AML-193 (cell line): Measurements from ENCODE around the gene SYT6.

ENCODE experiments used
- DNase-seq, 2 experiments: peaks; one replicate each; lab custom pipeline; 2025; lab: John Stamatoyannopoulos, UW

The SYT6 gene

GRCh38 chr1:114153261-114154145 is at the start of gene SYT6:
Gene SYT6 (minus strand): TSS chr1:114153869. CDS start chr1:114153772, 97 bp downstream.
- DNase-seq: no peak

- DNase-seq: no peak
Measured at GRCh38 chr1:114201486-114201885, 47.8 kb upstream of the SYT6 start.

- no peak for DNase-seq
Measured at GRCh38 chr1:114199017-114199594, 45.4 kb upstream of the SYT6 start.

- no peak for DNase-seq
Measured at GRCh38 chr1:114196992-114197907, 43.6 kb upstream of the SYT6 start.

- DNase-seq: no peak
Measured at GRCh38 chr1:114195819-114196218, 42.1 kb upstream of the SYT6 start.

GRCh38 chr1:114192328-114192727 is 38.7 kb upstream of the SYT6 start:
- DNase-seq: no peak

GRCh38 chr1:114189398-114189797 is 35.7 kb upstream of the SYT6 start:
- no peak for DNase-seq

DNA sequence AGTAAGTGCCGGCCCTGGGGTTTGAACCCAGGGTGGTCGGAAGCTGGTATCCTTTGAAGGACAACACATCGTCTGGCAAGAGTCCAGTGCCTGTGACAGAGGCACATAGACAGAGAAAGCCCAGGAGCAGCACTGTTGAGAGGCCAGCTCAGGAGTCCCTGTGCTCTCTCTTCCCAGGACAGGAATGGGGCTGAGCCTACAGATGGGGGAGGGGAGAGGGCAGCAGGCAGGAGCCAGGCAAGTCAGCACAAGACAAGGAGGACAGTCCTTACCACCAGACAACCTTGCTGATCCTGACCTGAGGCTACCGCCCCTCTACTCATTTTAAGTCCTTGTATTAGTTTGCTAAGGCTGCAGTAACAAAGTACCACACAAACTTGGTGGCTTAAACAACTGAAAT is 27.7 kb upstream of the SYT6 start:
- no peak for DNase-seq

- DNase-seq: no peak
Measured at GRCh38 chr1:114180742-114181141, 27.1 kb upstream of the SYT6 start.

GRCh38 chr1:114178936-114179335 is 25.3 kb upstream of the SYT6 start:
- DNase-seq: no peak

DNA sequence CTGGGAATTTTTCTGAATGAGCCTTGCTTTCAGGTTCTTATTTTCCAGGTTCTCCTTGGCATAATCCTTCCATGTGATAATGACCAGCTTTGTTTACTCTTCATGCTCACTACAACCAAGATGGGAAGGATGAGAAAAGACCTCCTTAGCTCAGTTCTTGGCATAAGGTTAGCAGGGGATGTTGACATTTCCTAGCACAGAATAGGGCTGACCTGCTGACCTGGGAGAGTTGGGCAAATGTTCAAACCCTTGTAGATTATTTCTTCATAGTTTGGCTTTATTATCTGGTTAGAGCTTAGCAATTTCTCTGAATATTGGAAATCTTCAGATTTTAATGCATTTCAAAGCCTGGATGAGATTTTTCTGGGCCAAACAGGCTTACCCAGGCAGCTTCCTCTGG is 23.6 kb upstream of the SYT6 start:
- DNase-seq: peak; percentile 12 to 13

DNA sequence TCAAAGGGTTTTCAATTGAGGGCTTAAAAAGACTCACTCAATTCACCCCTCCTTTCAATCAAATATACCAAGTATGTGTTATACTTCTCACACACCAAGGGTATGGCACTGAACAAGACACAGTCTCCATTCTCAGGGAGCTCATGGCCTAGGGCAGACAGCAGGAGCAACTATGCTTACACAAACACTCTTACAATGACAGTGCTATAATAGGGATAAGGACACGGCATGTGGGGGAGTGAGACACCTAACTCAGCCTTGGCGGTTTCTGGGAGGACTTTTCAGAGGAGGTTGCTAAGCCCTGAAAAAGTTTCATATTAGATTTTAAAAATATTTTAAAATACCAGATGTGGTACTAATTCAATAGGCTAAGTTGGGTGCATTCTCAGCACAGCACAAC is 22.7 kb upstream of the SYT6 start:
- no peak for DNase-seq

DNA sequence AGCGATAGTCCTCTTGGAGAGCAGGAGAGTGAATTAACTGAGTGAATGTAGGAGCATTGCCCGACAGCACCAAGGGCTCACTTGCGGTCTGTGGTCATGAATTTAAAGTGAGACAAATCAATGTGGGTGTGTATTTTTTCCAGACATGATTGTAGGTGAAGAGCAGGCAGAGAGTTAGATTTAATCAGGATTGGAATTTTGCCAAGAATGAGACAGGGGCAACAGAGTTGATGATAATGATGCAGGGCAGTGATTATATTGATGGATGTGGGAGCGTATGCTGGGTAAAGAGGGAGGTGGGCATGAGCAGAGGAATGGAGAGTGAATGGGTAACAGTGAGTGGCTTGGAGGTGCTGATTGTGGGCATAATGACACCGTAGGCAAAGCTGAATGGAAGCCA is 20.0 kb upstream of the SYT6 start:
- no peak for DNase-seq

DNA sequence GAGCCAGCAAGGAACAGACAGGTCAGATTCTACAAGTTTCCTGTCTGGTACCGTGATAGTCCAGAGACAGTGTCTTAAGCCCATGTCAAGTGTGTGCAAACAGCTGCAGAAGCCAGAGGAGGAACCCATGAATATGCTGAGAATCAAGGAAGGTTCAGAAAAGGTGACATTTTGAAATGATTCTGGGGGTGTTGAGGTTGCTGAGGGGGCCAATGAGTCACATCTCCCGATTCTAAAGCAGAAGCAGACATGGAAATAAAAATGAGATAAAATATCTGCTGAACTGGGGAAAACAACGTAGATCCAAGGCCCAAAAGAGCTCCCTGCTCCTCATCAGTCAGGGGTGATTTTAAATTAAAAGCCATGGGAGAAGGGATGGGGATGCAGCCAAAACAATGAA is 15.8 kb upstream of the SYT6 start:
- no peak for DNase-seq

- peak; percentile 85 to 88 for DNase-seq
Measured at GRCh38 chr1:114167226-114167625, 13.6 kb upstream of the SYT6 start.

- no peak for DNase-seq
Measured at GRCh38 chr1:114164840-114165543, 11.3 kb upstream of the SYT6 start.

- no peak for DNase-seq
Measured at GRCh38 chr1:114159941-114160340, 6.3 kb upstream of the SYT6 start.

- no peak for DNase-seq
Measured at GRCh38 chr1:114157275-114157660, 3.6 kb upstream of the SYT6 start.

DNA sequence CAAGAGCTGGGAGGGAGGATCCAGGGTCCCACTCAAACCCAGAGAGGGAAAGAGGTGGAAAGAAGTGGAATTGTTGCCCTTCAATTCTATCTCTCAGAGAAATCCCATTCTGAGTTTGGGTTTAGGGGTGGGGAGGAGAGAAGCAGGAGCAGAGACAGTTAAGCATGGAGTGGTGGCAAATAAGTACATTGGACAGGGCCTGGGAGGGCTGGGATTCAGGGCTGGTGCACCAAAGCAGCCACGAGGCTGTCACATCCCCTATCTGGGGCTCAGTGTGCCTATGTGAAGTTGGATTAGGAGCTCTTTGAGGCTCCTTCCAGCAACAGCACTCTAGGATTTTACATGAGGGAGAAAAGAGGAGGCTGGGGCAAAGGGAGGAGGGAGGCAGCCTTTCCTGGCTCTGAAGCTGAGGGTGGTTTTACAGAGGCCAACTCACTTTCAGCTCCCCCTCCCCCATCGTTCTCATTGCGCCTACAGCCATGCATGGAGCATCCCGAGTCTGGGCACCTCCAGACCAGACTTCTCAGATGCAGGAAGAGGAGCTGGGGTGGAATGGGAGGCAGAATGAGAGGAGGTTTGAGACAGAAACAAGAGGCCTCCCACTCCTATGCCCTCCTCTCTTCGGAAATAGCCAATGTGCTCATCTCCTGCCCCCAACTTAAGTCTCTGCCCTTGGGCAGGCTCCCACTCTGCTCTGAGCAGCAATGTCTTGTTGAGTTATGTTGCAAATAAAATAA is 3.0 kb upstream of the SYT6 start:
- DNase-seq: no peak

GRCh38 chr1:114155706-114156105 is 2.0 kb upstream of the SYT6 start:
- DNase-seq: no peak

DNA sequence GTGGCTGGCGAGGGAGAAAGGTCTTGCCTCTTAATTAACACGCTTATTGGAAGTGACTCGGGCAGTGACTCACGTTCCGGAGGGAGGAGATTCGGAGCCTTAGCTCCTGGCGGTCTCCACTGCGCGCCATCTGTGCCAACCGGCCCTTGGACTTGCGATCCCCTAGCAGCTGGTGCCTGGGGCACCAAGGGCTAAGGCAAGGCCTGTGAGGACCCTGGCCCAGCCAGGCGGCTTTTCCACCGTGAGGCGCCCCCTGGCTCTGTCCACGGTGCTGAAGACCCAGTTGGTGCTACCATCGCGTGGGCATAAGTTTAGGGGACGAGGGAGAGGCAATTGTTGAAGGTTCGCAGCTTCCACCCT is 1.3 kb upstream of the SYT6 start:
- no peak for DNase-seq
